Measurements from ENCODE around the gene PKIB.

DNA sequence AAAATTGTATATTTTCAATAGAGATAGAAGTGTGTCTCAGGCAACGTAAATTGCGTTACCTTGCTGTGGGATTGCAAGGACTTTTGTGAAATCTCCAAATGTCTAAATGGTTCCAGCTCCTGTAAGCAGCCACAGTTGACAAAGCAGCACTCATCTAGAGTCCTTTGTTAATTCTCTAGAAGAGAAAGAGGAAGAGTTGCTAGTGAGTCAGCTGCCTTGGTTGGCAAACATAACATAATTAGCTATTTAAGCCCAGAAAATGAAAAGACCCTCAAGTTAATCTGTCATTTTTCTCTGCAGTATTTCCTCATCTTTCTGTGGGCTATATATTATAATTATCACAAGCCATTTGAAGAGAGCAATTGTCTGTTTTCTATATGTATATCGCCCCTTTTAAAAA is 102.9 kb downstream of the PKIB start:
- no peak for TF ChIP-seq POLR2A (IDR thresholded peaks at IDR 0.05)
- TF ChIP-seq, protein P1, sequence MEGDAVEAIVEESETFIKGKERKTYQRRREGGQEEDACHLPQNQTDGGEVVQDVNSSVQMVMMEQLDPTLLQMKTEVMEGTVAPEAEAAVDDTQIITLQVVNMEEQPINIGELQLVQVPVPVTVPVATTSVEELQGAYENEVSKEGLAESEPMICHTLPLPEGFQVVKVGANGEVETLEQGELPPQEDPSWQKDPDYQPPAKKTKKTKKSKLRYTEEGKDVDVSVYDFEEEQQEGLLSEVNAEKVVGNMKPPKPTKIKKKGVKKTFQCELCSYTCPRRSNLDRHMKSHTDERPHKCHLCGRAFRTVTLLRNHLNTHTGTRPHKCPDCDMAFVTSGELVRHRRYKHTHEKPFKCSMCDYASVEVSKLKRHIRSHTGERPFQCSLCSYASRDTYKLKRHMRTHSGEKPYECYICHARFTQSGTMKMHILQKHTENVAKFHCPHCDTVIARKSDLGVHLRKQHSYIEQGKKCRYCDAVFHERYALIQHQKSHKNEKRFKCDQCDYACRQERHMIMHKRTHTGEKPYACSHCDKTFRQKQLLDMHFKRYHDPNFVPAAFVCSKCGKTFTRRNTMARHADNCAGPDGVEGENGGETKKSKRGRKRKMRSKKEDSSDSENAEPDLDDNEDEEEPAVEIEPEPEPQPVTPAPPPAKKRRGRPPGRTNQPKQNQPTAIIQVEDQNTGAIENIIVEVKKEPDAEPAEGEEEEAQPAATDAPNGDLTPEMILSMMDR (IDR thresholded peaks at IDR 0.05): no peak

Data from uterus (tissue), 2 donors.